Measurements from ENCODE around the gene LGI1. TPM values are rescaled to one million over a fixed set of nuclear protein-coding genes. Genes with fewer than 3 reads are reported as not detected.

LGI1 gene
- polyA plus RNA-seq, 3 donors = 0.03 TPM; not detected in 2

DNA sequence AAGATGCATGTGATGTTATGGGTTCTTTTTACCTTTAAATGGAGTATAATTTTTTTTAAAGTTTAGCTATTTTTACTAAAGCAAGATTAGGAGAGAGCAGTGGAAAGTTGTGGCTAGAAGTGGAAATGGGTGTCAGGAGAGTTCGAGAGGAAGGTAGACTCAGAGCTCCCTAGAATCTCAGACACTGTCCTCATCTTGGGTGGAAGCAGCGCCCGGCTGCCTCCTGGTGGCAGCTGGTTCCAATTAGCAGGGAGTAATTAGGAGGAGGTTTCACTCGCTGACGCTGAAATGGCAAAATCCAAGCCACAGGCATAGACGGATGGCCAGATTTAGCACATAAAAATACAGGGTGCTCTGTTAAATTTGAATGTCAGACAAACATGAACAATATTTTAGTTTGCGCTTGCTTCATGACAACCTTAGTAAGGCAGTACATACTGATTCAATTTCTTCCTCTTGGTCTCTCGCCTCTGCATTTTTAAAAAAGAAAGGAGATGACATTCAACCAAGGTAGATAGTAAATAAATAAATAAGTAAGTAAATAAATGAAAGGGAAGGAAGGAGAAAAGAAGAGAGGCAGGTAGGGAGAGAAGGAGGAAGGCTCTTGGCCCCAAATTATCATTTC, 58.5 kb downstream of the LGI1 start:
- no peaks in the 10 kb centered on the region for H3K79me2 ChIP-seq (ENCODE audit: insufficient read depth, low read length)
- TF ChIP-seq, protein P1, sequence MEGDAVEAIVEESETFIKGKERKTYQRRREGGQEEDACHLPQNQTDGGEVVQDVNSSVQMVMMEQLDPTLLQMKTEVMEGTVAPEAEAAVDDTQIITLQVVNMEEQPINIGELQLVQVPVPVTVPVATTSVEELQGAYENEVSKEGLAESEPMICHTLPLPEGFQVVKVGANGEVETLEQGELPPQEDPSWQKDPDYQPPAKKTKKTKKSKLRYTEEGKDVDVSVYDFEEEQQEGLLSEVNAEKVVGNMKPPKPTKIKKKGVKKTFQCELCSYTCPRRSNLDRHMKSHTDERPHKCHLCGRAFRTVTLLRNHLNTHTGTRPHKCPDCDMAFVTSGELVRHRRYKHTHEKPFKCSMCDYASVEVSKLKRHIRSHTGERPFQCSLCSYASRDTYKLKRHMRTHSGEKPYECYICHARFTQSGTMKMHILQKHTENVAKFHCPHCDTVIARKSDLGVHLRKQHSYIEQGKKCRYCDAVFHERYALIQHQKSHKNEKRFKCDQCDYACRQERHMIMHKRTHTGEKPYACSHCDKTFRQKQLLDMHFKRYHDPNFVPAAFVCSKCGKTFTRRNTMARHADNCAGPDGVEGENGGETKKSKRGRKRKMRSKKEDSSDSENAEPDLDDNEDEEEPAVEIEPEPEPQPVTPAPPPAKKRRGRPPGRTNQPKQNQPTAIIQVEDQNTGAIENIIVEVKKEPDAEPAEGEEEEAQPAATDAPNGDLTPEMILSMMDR (IDR thresholded peaks at IDR 0.05) = peak; percentile 76
- DNase-seq = peak; percentile 29 to 43 (median 42)
- no peaks in the 10 kb centered on the region for H3K36me3 ChIP-seq (replicated peaks in 1 of 2; ENCODE audit: control insufficient read depth in 1 of 2, insufficient read depth in 2 of 2, low read length in 2 of 2)
- Mint-ChIP-seq H3K4me1 (peaks cover 9% of the 10 kb centered on the region), H3K36me3 (no peaks in the 10 kb centered on the region), H3K27ac (no peak overlapping the region), H3K27me3 (ENCODE audit: low read depth in 3 of 3) (peaks cover 10 to 18% (median 16%) of the 10 kb centered on the region in 3 donors), H3K9me3 (peaks cover 0 to 4% (median 3%) of the 10 kb centered on the region in 7 donors), H3K4me3 (peak overlapping the region in 1 of 2 donors; percentile 8)
- peaks cover 2 to 4% of the 10 kb centered on the region in 2 donors for H3K27me3 ChIP-seq (ENCODE audit: control insufficient read depth in 2 of 2, insufficient read depth in 2 of 2, low read length in 2 of 2)
- intact Hi-C loops (cut with micrococcal nuclease) = loop anchor here in 1 of 2 donors (5.0 kb wide), 1 partner anchor 114 kb away; the partner anchor contains the start of gene FRA10AC1
- no peak overlapping the region for H3K4me2 ChIP-seq (replicated peaks; ENCODE audit: extremely low read depth, low read length, poor library complexity, severe bottlenecking)
- WGBS (ENCODE audit: insufficient coverage) = 0% methylated on average over 4 of the region's 8 CpGs
- H3K27ac ChIP-seq (ENCODE audit: low read depth in 1 of 2, low read length in 2 of 2) = no peak overlapping the region
- H3K9ac ChIP-seq (ENCODE audit: insufficient read depth, low read length, poor library complexity, severe bottlenecking) = no peak overlapping the region
- no peaks in the 10 kb centered on the region for H3K9me3 ChIP-seq (replicated peaks in 1 of 2; ENCODE audit: control insufficient read depth in 1 of 2, insufficient read depth in 1 of 2, low read length in 2 of 2)
- no peaks in the 10 kb centered on the region for H4K20me1 ChIP-seq (ENCODE audit: insufficient read depth, low read length)
- peak overlapping the region; percentile 41 for H2AFZ ChIP-seq (ENCODE audit: insufficient read depth, low read depth, low read length, poor library complexity, severe bottlenecking)
- no peaks in the 10 kb centered on the region for H3K4me1 ChIP-seq (ENCODE audit: control insufficient read depth in 1 of 2, insufficient read depth in 2 of 2, low read length in 2 of 2)
- no peak overlapping the region for H3K4me3 ChIP-seq (replicated peaks in 1 of 3; ENCODE audit: low read depth in 2 of 3, low read length in 3 of 3)

DNA sequence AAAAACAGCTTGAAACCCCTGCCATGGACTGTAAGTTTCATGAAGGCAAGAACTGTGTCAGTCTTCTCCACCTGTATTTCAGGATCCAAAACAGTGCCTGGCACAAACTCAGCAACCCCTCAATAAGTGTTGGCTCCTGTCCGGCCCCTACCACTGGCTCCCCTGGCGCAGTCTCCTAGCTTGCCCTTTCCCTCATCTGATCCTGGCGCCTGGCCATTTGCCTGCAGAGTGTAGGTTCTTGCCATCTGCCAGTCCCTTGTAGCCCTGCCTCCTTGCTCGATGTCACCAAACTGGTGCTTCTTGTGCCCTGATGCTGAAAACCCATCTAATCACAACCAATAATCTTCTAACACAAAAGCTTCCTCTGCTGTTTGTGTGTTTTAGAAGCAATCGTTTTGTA, 60.4 kb downstream of the LGI1 start:
- H3K27me3 ChIP-seq (ENCODE audit: control insufficient read depth in 2 of 2, insufficient read depth in 2 of 2, low read length in 2 of 2) = peaks cover 2 to 4% of the 10 kb centered on the region in 2 donors
- no peaks in the 10 kb centered on the region for H4K20me1 ChIP-seq (ENCODE audit: insufficient read depth, low read length)
- H3K4me1 Mint-ChIP-seq = peaks cover 9% of the 10 kb centered on the region
- H3K79me2 ChIP-seq (ENCODE audit: insufficient read depth, low read length) = no peaks in the 10 kb centered on the region
- H3K9ac ChIP-seq (ENCODE audit: insufficient read depth, low read length, poor library complexity, severe bottlenecking) = no peak overlapping the region
- H2AFZ ChIP-seq (ENCODE audit: insufficient read depth, low read depth, low read length, poor library complexity, severe bottlenecking) = no peak overlapping the region
- intact Hi-C loops (cut with micrococcal nuclease) = loop anchor here in 1 of 2 donors (5.0 kb wide), 1 partner anchor 116 kb away; the partner anchor contains the start of gene FRA10AC1
- TF ChIP-seq, protein P1 (IDR thresholded peaks at IDR 0.05) = no peak
- peaks cover 0 to 4% (median 3%) of the 10 kb centered on the region in 7 donors for H3K9me3 Mint-ChIP-seq
- WGBS (ENCODE audit: insufficient coverage) = 90% methylated on average over 3 of the region's 5 CpGs
- H3K4me3 Mint-ChIP-seq = no peak overlapping the region
- no peaks in the 10 kb centered on the region for H3K4me1 ChIP-seq (ENCODE audit: control insufficient read depth in 1 of 2, insufficient read depth in 2 of 2, low read length in 2 of 2)
- peaks cover 11 to 16% (median 11%) of the 10 kb centered on the region in 3 donors for H3K27me3 Mint-ChIP-seq (ENCODE audit: low read depth in 3 of 3)
- DNase-seq = no peak
- H3K4me2 ChIP-seq (replicated peaks; ENCODE audit: extremely low read depth, low read length, poor library complexity, severe bottlenecking) = no peak overlapping the region
- H3K27ac ChIP-seq (ENCODE audit: low read depth in 1 of 2, low read length in 2 of 2) = no peak overlapping the region
- H3K36me3 ChIP-seq (replicated peaks in 1 of 2; ENCODE audit: control insufficient read depth in 1 of 2, insufficient read depth in 2 of 2, low read length in 2 of 2) = no peaks in the 10 kb centered on the region
- no peaks in the 10 kb centered on the region for H3K9me3 ChIP-seq (replicated peaks in 1 of 2; ENCODE audit: control insufficient read depth in 1 of 2, insufficient read depth in 1 of 2, low read length in 2 of 2)
- no peaks in the 10 kb centered on the region for H3K36me3 Mint-ChIP-seq
- no peak overlapping the region for H3K4me3 ChIP-seq (replicated peaks in 1 of 3; ENCODE audit: low read depth in 2 of 3, low read length in 3 of 3)
- H3K27ac Mint-ChIP-seq = no peak overlapping the region

Data from CD14-positive monocyte (primary cell).